Measurements from ENCODE around the gene LAMA2. TPM values are rescaled to one million over a fixed set of nuclear protein-coding genes. Genes with fewer than 3 reads are reported as not detected.

Gene LAMA2
- polyA plus RNA-seq, 3 donors: not detected

DNA sequence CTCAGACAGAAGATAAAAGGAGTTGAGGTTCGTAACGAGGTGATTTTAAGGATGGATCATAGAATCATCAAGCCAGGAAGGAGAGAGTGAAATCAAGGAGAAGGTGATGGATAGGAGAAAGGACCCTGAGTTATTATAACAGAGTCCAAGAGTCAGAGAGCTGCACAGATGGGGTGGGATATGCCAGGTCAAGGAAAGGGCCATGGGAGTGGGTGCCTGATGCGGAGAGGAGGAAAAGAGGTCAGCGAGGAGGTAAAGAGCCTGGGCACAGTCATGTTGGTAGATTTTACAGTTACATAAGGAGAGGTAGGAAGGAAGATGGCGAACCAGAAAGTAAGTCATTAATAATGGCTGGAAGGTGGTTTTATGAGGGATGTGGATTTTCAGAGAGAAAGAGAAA lies 114.9 kb downstream of the LAMA2 start:
- intact Hi-C loops (cut with micrococcal nuclease): no loop called here
- Histone ChIP-seq H2AFZ (ENCODE audit: insufficient read depth, low read depth, low read length, poor library complexity, severe bottlenecking) (no peak overlapping the region), H3K27me3 (ENCODE audit: control insufficient read depth in 2 of 2, insufficient read depth in 2 of 2, low read length in 2 of 2) (no peaks in the 10 kb centered on the region), H3K4me3 (replicated peaks in 1 of 3; ENCODE audit: low read depth in 2 of 3, low read length in 3 of 3) (no peak overlapping the region), H3K36me3 (replicated peaks in 1 of 2; ENCODE audit: control insufficient read depth in 1 of 2, insufficient read depth in 2 of 2, low read length in 2 of 2) (no peaks in the 10 kb centered on the region), H3K4me1 (ENCODE audit: control insufficient read depth in 1 of 2, insufficient read depth in 2 of 2, low read length in 2 of 2) (no peaks in the 10 kb centered on the region), H3K27ac (ENCODE audit: low read depth in 1 of 2, low read length in 2 of 2) (no peak overlapping the region), H3K4me2 (replicated peaks; ENCODE audit: extremely low read depth, low read length, poor library complexity, severe bottlenecking) (no peak overlapping the region), H3K9ac (ENCODE audit: insufficient read depth, low read length, poor library complexity, severe bottlenecking) (no peak overlapping the region), H4K20me1 (ENCODE audit: insufficient read depth, low read length) (no peaks in the 10 kb centered on the region), H3K9me3 (replicated peaks in 1 of 2; ENCODE audit: control insufficient read depth in 1 of 2, insufficient read depth in 1 of 2, low read length in 2 of 2) (no peaks in the 10 kb centered on the region), H3K79me2 (ENCODE audit: insufficient read depth, low read length) (no peaks in the 10 kb centered on the region)
- Mint-ChIP-seq H3K27me3 (ENCODE audit: low read depth in 3 of 3) (no peaks in the 10 kb centered on the region), H3K27ac (no peak overlapping the region), H3K9me3 (peaks cover 3 to 14% (median 9%) of the 10 kb centered on the region in 7 donors), H3K36me3 (no peaks in the 10 kb centered on the region), H3K4me1 (no peaks in the 10 kb centered on the region), H3K4me3 (no peak overlapping the region)
- no peak for DNase-seq
- WGBS (ENCODE audit: insufficient coverage): 94% methylated on average over 5 of the region's 5 CpGs
- TF ChIP-seq, protein P1, sequence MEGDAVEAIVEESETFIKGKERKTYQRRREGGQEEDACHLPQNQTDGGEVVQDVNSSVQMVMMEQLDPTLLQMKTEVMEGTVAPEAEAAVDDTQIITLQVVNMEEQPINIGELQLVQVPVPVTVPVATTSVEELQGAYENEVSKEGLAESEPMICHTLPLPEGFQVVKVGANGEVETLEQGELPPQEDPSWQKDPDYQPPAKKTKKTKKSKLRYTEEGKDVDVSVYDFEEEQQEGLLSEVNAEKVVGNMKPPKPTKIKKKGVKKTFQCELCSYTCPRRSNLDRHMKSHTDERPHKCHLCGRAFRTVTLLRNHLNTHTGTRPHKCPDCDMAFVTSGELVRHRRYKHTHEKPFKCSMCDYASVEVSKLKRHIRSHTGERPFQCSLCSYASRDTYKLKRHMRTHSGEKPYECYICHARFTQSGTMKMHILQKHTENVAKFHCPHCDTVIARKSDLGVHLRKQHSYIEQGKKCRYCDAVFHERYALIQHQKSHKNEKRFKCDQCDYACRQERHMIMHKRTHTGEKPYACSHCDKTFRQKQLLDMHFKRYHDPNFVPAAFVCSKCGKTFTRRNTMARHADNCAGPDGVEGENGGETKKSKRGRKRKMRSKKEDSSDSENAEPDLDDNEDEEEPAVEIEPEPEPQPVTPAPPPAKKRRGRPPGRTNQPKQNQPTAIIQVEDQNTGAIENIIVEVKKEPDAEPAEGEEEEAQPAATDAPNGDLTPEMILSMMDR (IDR thresholded peaks at IDR 0.05): no peak

DNA sequence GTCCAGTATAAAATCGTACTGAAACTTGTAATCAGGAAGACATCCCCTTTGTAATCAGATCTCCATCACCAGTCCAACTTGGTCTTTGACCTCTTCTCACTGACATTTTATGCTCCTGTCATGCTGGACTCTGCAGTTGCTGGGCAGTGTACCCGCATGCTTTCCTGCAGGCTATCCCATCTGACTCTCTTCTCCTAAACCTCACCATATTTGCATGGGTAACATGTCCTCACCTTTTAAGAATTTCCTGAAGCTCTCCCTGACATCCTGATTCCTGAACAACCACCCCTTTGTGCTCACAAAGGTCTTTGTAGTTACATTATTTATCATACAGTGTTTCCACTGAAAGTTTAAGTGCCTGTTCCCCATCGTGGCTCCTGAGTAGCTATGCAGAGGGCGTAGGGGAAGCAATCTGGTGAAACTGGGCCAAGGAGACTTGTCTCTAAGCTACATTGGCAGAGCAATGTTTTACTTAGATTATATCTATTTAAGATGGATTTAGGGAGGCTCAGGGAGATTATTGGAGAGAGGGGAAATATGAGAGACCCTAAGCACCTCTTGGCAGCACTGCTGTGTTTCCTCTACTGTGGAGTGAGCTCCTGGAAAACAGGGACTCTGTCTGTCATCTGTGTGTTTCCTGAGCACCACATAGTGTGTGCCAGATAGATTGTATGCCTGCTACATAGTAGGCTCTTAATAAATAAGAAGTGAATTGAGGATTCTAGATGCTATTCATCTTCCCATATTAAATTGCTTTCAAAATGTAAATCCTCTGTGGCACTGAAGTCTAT lies 124.0 kb downstream of the LAMA2 start:
- no peaks in the 10 kb centered on the region for H3K36me3 Mint-ChIP-seq
- H4K20me1 ChIP-seq (ENCODE audit: insufficient read depth, low read length): no peaks in the 10 kb centered on the region
- H3K4me3 ChIP-seq (replicated peaks in 1 of 3; ENCODE audit: low read depth in 2 of 3, low read length in 3 of 3): no peak overlapping the region
- peaks cover 0 to 2% (median 0%) of the 10 kb centered on the region in 7 donors for H3K9me3 Mint-ChIP-seq
- TF ChIP-seq, protein P1 (IDR thresholded peaks at IDR 0.05): no peak
- H3K4me3 Mint-ChIP-seq: no peak overlapping the region
- no peaks in the 10 kb centered on the region for H3K79me2 ChIP-seq (ENCODE audit: insufficient read depth, low read length)
- no peaks in the 10 kb centered on the region for H3K4me1 ChIP-seq (ENCODE audit: control insufficient read depth in 1 of 2, insufficient read depth in 2 of 2, low read length in 2 of 2)
- no peak overlapping the region for H3K27ac ChIP-seq (ENCODE audit: low read depth in 1 of 2, low read length in 2 of 2)
- intact Hi-C loops (cut with micrococcal nuclease): no loop called here
- no peak overlapping the region for H3K4me2 ChIP-seq (replicated peaks; ENCODE audit: extremely low read depth, low read length, poor library complexity, severe bottlenecking)
- no peaks in the 10 kb centered on the region for H3K27me3 ChIP-seq (ENCODE audit: control insufficient read depth in 2 of 2, insufficient read depth in 2 of 2, low read length in 2 of 2)
- DNase-seq: no peak
- H3K27me3 Mint-ChIP-seq (ENCODE audit: low read depth in 3 of 3): peaks cover 0 to 1% (median 0%) of the 10 kb centered on the region in 3 donors
- no peak overlapping the region for H2AFZ ChIP-seq (ENCODE audit: insufficient read depth, low read depth, low read length, poor library complexity, severe bottlenecking)
- no peaks in the 10 kb centered on the region for H3K4me1 Mint-ChIP-seq
- no peak overlapping the region for H3K9ac ChIP-seq (ENCODE audit: insufficient read depth, low read length, poor library complexity, severe bottlenecking)
- no peak overlapping the region for H3K27ac Mint-ChIP-seq
- H3K9me3 ChIP-seq (replicated peaks in 1 of 2; ENCODE audit: control insufficient read depth in 1 of 2, insufficient read depth in 1 of 2, low read length in 2 of 2): no peaks in the 10 kb centered on the region
- no peaks in the 10 kb centered on the region for H3K36me3 ChIP-seq (replicated peaks in 1 of 2; ENCODE audit: control insufficient read depth in 1 of 2, insufficient read depth in 2 of 2, low read length in 2 of 2)
- 85% methylated on average over 2 of the region's 4 CpGs for WGBS (ENCODE audit: insufficient coverage)
